ENCODE results near the gene FAM221A. TPM values are rescaled to one million over a fixed set of nuclear protein-coding genes. Genes with fewer than 3 reads are reported as not detected.
A peak's percentile ranks its signal among the peaks of the same experiment; 100 is the strongest.

Gene FAM221A
- total RNA-seq, 4 donors from 2014 or later: 4.8 to 14.6 (median 12.0) TPM

DNA sequence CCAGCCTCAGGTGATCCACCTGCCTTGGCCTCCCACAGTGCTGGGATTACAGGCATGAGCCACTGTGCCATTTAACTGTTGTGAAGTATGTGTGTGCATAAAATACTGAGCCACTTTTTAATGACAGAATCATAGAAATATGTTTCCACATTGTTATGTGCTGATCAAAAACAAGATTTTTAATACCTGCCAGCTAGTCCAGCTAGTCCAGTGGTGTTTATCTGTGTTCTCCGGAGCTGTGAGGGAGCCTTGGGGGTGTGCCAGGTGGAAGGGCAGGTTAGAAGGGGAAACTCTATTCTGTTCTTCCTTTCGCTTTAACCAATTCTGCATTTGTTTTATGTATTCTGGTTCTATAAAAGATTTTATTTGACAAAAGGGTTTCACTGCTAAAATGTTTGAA is 7.0 kb downstream of the FAM221A start:
- peaks cover 6% of the 10 kb centered on the region for H3K4me1 ChIP-seq
- no peak overlapping the region for H3K27ac ChIP-seq
- H3K4me3 ChIP-seq: no peak overlapping the region
- H3K27me3 ChIP-seq: no peaks in the 10 kb centered on the region
- DNase-seq (ENCODE audit: low spot score in 2 of 2): no peak
- 60% methylated on average over 2 of the region's 2 CpGs for WGBS
- TF ChIP-seq, protein P1, sequence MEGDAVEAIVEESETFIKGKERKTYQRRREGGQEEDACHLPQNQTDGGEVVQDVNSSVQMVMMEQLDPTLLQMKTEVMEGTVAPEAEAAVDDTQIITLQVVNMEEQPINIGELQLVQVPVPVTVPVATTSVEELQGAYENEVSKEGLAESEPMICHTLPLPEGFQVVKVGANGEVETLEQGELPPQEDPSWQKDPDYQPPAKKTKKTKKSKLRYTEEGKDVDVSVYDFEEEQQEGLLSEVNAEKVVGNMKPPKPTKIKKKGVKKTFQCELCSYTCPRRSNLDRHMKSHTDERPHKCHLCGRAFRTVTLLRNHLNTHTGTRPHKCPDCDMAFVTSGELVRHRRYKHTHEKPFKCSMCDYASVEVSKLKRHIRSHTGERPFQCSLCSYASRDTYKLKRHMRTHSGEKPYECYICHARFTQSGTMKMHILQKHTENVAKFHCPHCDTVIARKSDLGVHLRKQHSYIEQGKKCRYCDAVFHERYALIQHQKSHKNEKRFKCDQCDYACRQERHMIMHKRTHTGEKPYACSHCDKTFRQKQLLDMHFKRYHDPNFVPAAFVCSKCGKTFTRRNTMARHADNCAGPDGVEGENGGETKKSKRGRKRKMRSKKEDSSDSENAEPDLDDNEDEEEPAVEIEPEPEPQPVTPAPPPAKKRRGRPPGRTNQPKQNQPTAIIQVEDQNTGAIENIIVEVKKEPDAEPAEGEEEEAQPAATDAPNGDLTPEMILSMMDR (IDR thresholded peaks at IDR 0.05): no peak
- TF ChIP-seq POLR2A (IDR thresholded peaks at IDR 0.05) (no peak), EP300 (IDR thresholded peaks at IDR 0.05) (no peak), POLR2AphosphoS5 (IDR thresholded peaks at IDR 0.05) (no peak)
- no peaks in the 10 kb centered on the region for H3K9me3 ChIP-seq
- peaks cover 5% of the 10 kb centered on the region for H3K36me3 ChIP-seq

DNA sequence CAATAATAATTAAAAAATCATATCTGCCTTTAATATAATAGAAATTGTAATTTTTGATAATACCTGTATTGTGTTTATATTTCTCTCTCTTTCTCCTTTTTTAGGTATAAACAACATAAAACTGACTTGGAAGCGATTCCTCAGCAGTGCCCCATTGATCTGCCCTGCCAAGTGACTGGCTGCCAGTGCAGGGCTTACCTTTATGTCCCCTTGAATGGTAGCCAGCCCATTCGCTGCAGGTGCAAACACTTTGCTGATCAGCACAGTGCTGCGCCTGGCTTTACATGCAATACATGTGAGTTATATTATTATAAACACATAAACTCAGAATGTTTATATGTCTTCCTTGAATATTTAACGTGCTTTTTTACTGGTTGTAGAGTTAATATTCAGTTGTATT is 9.2 kb downstream of the FAM221A start:
- Histone ChIP-seq H3K4me1 (peaks cover 6% of the 10 kb centered on the region), H3K4me3 (no peak overlapping the region), H3K9me3 (no peaks in the 10 kb centered on the region), H3K36me3 (peaks cover 21% of the 10 kb centered on the region), H3K27ac (no peak overlapping the region), H3K27me3 (no peaks in the 10 kb centered on the region)
- DNase-seq (ENCODE audit: low spot score in 2 of 2): no peak
- WGBS: 81% methylated on average over 4 of the region's 4 CpGs
- TF ChIP-seq, protein P1 (IDR thresholded peaks at IDR 0.05): no peak
- no peak for TF ChIP-seq POLR2A (IDR thresholded peaks at IDR 0.05)
- no peak for TF ChIP-seq POLR2AphosphoS5 (IDR thresholded peaks at IDR 0.05)
- TF ChIP-seq EP300 (IDR thresholded peaks at IDR 0.05): no peak

DNA sequence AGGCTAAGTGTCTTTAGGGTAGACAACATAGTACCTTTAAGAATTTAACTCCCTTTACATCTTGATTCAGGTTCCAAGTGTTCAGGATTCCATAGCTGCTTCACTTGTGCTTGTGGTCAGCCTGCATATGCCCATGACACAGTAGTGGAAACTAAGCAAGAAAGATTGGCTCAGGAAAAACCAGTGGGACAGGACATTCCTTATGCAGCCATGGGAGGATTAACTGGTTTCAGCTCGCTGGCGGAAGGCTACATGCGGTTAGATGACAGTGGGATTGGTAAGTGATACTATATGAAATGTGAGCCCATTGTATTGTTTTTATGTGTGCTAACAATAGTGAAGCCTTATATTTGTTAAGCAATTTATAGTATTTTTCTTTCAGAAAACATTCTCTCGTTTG is 11.3 kb downstream of the FAM221A start:
- no peaks in the 10 kb centered on the region for H3K27me3 ChIP-seq
- no peak overlapping the region for H3K27ac ChIP-seq
- peaks cover 25% of the 10 kb centered on the region for H3K36me3 ChIP-seq
- no peak overlapping the region for H3K4me3 ChIP-seq
- no peaks in the 10 kb centered on the region for H3K9me3 ChIP-seq
- TF ChIP-seq POLR2A (IDR thresholded peaks at IDR 0.05): no peak
- TF ChIP-seq POLR2AphosphoS5 (IDR thresholded peaks at IDR 0.05): no peak
- TF ChIP-seq EP300 (IDR thresholded peaks at IDR 0.05): no peak
- TF ChIP-seq, protein P1 (IDR thresholded peaks at IDR 0.05): no peak
- no peaks in the 10 kb centered on the region for H3K4me1 ChIP-seq
- no peak for DNase-seq (ENCODE audit: low spot score in 2 of 2)
- WGBS: 79% methylated on average over 4 of the region's 4 CpGs

DNA sequence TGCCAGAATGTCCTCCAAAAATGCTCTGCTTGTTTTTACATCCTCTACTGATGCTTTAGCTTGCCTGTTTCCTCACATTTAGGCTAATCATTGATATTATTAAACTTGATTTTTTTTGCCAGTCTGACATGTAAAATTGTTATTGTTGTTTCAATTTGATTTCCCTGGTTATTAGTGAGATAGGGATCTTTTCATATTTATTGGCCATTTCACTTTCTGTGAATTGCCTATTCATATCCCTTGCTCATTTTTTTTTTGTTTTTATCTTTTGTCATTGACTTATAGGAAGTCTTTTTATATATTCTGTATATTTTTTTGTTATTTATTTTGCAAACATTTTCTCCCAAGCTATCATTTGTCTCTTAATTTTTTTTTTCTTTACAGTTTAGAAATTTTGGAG is 13.2 kb downstream of the FAM221A start:
- H3K4me1 ChIP-seq: no peaks in the 10 kb centered on the region
- H3K9me3 ChIP-seq: no peaks in the 10 kb centered on the region
- no peaks in the 10 kb centered on the region for H3K27me3 ChIP-seq
- H3K27ac ChIP-seq: no peak overlapping the region
- no peak overlapping the region for H3K4me3 ChIP-seq
- no peak for DNase-seq (ENCODE audit: low spot score in 2 of 2)
- H3K36me3 ChIP-seq: peaks cover 25% of the 10 kb centered on the region
- TF ChIP-seq, protein P1 (IDR thresholded peaks at IDR 0.05): no peak
- no peak for TF ChIP-seq EP300 (IDR thresholded peaks at IDR 0.05)
- TF ChIP-seq POLR2AphosphoS5 (IDR thresholded peaks at IDR 0.05): no peak
- TF ChIP-seq POLR2A (IDR thresholded peaks at IDR 0.05): no peak

DNA sequence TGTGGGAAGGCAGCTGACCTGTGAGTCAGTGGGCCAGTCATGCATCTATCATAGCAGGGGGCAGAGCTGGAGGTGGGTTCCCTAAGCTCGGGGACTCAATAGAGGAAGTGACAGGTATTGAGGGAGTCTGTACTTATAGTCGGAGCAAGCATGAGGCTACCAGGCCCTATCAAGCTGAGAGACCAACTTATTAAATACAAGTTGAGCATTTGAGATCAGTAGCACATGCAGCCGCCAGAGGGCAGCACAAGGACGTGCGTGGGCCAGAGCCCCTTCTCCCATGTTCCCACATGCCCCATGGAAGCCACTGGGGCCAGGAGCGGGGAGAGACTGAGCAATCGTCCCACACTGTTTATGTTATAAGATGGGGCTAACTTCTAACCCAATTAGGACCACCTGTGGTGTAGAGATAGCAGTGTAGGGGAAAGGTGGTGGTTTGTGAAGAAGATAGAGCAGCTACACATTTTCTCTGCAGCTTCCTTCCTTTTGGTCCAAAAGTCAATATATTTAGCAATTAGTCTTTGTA is 17.0 kb downstream of the FAM221A start:
- TF ChIP-seq, protein P1 (IDR thresholded peaks at IDR 0.05): peak in 1 of 2 donors; percentile 57
- TF ChIP-seq POLR2AphosphoS5 (IDR thresholded peaks at IDR 0.05): no peak
- no peak for DNase-seq (ENCODE audit: low spot score in 2 of 2)
- Histone ChIP-seq H3K9me3 (no peaks in the 10 kb centered on the region), H3K27ac (no peak overlapping the region), H3K4me3 (no peak overlapping the region), H3K36me3 (peaks cover 24% of the 10 kb centered on the region), H3K4me1 (no peaks in the 10 kb centered on the region), H3K27me3 (no peaks in the 10 kb centered on the region)
- WGBS: 44% methylated on average over 7 of the region's 7 CpGs
